ENCODE data around the gene MAGI2.

Gene MAGI2

GRCh38 chr7:79459381-79459780 is 5.9 kb upstream of the MAGI2 start:
- H3F3A ChIP-seq (ENCODE audit: insufficient read depth), result no peaks in the 10 kb centered on the region
- no peak overlapping the region for H3K4me3 ChIP-seq (ENCODE audit: insufficient read depth, low read length, poor library complexity, severe bottlenecking)
- no peaks in the 10 kb centered on the region for H3K9me3 ChIP-seq (ENCODE audit: insufficient read depth, low read length)
- no peaks in the 10 kb centered on the region for H3K27me3 ChIP-seq (ENCODE audit: low read length)
- no peak overlapping the region for H2AFZ ChIP-seq (ENCODE audit: low read depth, low read length, severe bottlenecking)
- H3K36me3 ChIP-seq (ENCODE audit: low read length), result no peaks in the 10 kb centered on the region
- TF ChIP-seq CTCF (IDR thresholded peaks at IDR 0.05; ENCODE audit: insufficient read depth, low read length, poor library complexity, severe bottlenecking) (no peak), EZH2phosphoT487 (conservative IDR thresholded peaks at IDR 0.05; ENCODE audit: low read length) (no peak)
- H3K4me2 ChIP-seq (ENCODE audit: low read depth, low read length, poor library complexity, severe bottlenecking), result no peak overlapping the region
- no peak overlapping the region for H3K27ac ChIP-seq (ENCODE audit: low read depth, low read length)
- H3K79me2 ChIP-seq (ENCODE audit: insufficient read depth, low read length), result no peaks in the 10 kb centered on the region
- no peak overlapping the region for H3K9ac ChIP-seq (ENCODE audit: low read length)
- no peaks in the 10 kb centered on the region for H4K20me1 ChIP-seq (ENCODE audit: low read depth, low read length)
- no peaks in the 10 kb centered on the region for H3K9me2 ChIP-seq (replicated peaks; ENCODE audit: insufficient read depth, low read length)

GRCh38 chr7:79458796-79459195 is 5.3 kb upstream of the MAGI2 start:
- Histone ChIP-seq H3K36me3 (ENCODE audit: low read length) (no peaks in the 10 kb centered on the region), H3K9me2 (replicated peaks; ENCODE audit: insufficient read depth, low read length) (no peaks in the 10 kb centered on the region), H2AFZ (ENCODE audit: low read depth, low read length, severe bottlenecking) (no peak overlapping the region), H3K9ac (ENCODE audit: low read length) (no peak overlapping the region), H3K27ac (ENCODE audit: low read depth, low read length) (no peak overlapping the region), H3K4me3 (ENCODE audit: insufficient read depth, low read length, poor library complexity, severe bottlenecking) (no peak overlapping the region), H3K9me3 (ENCODE audit: insufficient read depth, low read length) (no peaks in the 10 kb centered on the region), H3K79me2 (ENCODE audit: insufficient read depth, low read length) (no peaks in the 10 kb centered on the region), H3F3A (ENCODE audit: insufficient read depth) (no peaks in the 10 kb centered on the region), H3K4me2 (ENCODE audit: low read depth, low read length, poor library complexity, severe bottlenecking) (no peak overlapping the region), H3K27me3 (ENCODE audit: low read length) (no peaks in the 10 kb centered on the region), H4K20me1 (ENCODE audit: low read depth, low read length) (no peaks in the 10 kb centered on the region)
- TF ChIP-seq CTCF (IDR thresholded peaks at IDR 0.05; ENCODE audit: insufficient read depth, low read length, poor library complexity, severe bottlenecking) (no peak), EZH2phosphoT487 (conservative IDR thresholded peaks at IDR 0.05; ENCODE audit: low read length) (no peak)

GRCh38 chr7:79455173-79455790 is 1.8 kb upstream of the MAGI2 start:
- H3K9ac ChIP-seq (ENCODE audit: low read length), result no peak overlapping the region
- H3K4me2 ChIP-seq (ENCODE audit: low read depth, low read length, poor library complexity, severe bottlenecking), result no peak overlapping the region
- H3K27me3 ChIP-seq (ENCODE audit: low read length), result no peaks in the 10 kb centered on the region
- no peaks in the 10 kb centered on the region for H3K9me2 ChIP-seq (replicated peaks; ENCODE audit: insufficient read depth, low read length)
- no peaks in the 10 kb centered on the region for H3F3A ChIP-seq (ENCODE audit: insufficient read depth)
- no peak for TF ChIP-seq EZH2phosphoT487 (conservative IDR thresholded peaks at IDR 0.05; ENCODE audit: low read length)
- TF ChIP-seq CTCF (IDR thresholded peaks at IDR 0.05; ENCODE audit: insufficient read depth, low read length, poor library complexity, severe bottlenecking), result no peak
- no peaks in the 10 kb centered on the region for H3K9me3 ChIP-seq (ENCODE audit: insufficient read depth, low read length)
- no peaks in the 10 kb centered on the region for H3K36me3 ChIP-seq (ENCODE audit: low read length)
- no peaks in the 10 kb centered on the region for H4K20me1 ChIP-seq (ENCODE audit: low read depth, low read length)
- H3K27ac ChIP-seq (ENCODE audit: low read depth, low read length), result no peak overlapping the region
- no peaks in the 10 kb centered on the region for H3K79me2 ChIP-seq (ENCODE audit: insufficient read depth, low read length)
- H2AFZ ChIP-seq (ENCODE audit: low read depth, low read length, severe bottlenecking), result no peak overlapping the region
- no peak overlapping the region for H3K4me3 ChIP-seq (ENCODE audit: insufficient read depth, low read length, poor library complexity, severe bottlenecking)
